Left hindlimb (tissue), 1 donor: ENCODE measurements around the gene PKP2.
A peak's percentile ranks its signal among the peaks of the same experiment; 100 is the strongest.

Source experiments
- DNase-seq: peaks from one replicate; pipeline ENCODE4 v3.0.0-alpha.2; 2018

The PKP2 gene

GRCh38 chr12:32801269-32801980 is 95.2 kb downstream of the PKP2 start:
- no peak for DNase-seq

GRCh38 chr12:32794281-32794680 is 102.3 kb downstream of the PKP2 start:
- no peak for DNase-seq

DNA sequence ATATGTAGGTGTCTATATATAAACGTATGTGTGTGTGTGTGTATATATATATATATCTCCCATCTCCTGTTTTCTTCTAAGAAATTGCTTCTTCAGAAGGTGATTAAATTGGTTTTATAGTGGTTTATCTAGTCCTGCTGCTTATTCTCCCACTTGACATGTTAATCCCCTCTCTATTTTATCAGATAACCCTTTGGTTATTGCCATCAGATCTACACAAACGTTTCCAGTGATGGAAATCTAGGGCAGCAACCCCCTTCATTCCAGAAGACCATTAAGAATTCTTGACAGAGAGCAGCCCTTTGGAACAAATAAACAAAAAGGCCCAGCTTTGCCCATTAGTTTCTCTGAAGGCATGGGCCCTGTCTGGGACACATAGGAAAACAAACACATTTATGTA is 106.7 kb downstream of the PKP2 start:
- no peak for DNase-seq

DNA sequence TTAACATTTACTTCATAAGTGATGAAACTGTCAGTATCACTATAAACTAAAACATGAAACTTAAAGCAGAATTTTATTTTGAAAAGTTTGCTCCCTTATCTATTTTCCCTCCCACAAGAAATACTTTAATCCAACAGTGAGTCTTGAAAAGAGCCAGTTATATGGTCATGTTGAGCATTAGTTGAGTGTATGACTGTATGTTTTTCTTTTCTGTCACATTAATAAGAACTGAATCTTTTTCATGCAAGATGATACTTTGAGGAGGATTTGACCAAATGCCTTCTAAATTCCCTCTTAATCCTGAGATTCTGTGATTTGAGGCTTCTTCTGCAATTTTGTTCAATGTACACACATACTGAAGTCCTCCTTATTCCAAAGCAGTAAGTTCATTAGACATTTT is 107.1 kb downstream of the PKP2 start:
- DNase-seq, result no peak

- no peak for DNase-seq
Observed at GRCh38 chr12:32788405-32788804, 108.2 kb downstream of the PKP2 start.

GRCh38 chr12:32785557-32785956 is 111.0 kb downstream of the PKP2 start:
- no peak for DNase-seq

GRCh38 chr12:32783029-32783428 is 113.5 kb downstream of the PKP2 start:
- DNase-seq, result no peak

GRCh38 chr12:32780071-32780470 is 116.5 kb downstream of the PKP2 start:
- no peak for DNase-seq

GRCh38 chr12:32777691-32778175 is 118.8 kb downstream of the PKP2 start:
- DNase-seq, result no peak

- no peak for DNase-seq
Observed at GRCh38 chr12:32777159-32777558, 119.4 kb downstream of the PKP2 start.

GRCh38 chr12:32776258-32776657 is 120.3 kb downstream of the PKP2 start:
- no peak for DNase-seq

DNA sequence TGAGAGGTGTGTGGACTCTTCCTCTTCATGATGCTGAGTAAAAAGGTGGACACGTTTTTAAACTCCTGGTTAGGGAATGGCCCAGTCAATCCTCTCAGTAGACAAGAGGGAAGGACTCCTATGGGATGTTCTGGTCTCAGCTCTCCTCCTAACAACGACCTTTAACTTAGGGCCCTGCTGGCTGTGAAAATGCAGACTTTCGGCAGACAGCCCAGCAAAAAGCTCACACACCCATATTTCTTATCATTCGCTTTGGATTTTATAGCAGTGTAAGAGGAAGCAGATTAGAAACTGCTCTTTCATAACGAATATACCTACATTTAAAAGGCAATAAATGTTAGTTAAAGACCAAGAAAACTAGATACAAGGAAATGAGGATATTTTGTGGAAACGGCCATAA is 122.9 kb downstream of the PKP2 start:
- no peak for DNase-seq

DNA sequence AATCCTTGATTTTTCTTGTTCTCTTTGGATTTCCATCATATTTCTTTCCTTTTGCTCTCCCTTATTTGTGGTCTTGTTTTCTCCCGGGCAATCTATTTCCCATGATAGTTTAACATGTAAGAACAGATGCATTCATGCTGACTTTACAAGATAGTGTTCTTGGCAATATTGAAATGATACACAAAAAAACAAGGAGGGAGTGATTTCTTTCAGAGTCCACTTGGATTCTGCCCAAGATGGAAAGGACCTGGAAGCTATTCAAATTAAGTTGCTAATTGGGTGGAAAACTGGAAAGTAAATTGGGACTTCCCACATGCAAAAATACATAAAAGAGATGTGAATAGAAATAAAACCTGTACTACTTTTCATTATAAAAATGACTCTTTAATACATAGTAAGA is 126.4 kb downstream of the PKP2 start:
- no peak for DNase-seq

- DNase-seq, result no peak
Observed at GRCh38 chr12:32768518-32768917, 128.1 kb downstream of the PKP2 start.

GRCh38 chr12:32765906-32766305 is 130.7 kb downstream of the PKP2 start:
- DNase-seq, result no peak

GRCh38 chr12:32761716-32762115 is 134.9 kb downstream of the PKP2 start:
- no peak for DNase-seq

DNA sequence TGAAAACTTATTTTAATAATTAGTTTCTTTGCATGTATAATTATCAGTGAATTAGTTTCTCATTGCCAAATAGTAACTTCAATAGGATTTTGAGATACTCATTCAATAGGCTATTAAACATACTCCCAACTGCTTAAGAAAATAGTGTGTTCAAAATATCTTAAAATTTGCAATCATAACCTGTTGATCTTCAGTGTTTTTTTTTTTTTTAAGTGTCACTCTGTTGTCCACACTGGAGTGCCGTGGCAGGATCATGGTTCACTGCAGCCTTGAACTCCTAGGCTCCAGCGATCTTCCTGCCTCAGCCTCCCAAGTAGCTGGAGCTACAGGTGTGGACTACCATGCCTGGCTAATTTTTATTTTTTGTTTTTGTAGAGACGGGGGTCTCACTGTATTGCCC is 139.4 kb downstream of the PKP2 start:
- no peak for DNase-seq

DNA sequence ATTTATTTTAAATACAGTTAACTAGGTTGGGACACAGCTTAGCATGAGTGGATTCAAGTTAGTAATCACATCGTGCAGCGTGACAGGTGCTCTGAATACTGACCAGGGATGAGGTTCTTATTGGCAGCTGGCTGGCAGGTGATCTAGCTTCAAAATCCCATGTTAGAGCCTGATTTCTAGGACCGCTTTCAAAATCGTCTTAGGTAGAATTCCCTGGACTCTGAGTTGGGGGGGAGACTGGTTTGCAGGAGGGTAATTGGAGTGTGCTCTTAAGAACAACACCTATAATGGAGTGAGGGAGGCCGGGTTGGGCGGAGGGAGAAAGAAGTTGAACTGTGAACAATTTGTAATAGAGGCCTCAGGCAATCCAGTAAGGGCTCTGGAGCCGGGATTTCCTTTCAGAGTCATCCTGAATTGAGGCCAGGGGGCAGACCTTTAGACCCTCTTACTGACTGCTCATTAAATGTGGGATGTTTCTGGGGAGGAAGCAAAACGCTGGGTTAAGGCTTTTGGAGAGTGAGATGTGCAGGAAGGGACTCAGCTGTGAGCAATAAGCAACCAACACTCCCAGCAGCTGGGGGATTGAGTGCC is 140.0 kb downstream of the PKP2 start:
- DNase-seq, result no peak

DNA sequence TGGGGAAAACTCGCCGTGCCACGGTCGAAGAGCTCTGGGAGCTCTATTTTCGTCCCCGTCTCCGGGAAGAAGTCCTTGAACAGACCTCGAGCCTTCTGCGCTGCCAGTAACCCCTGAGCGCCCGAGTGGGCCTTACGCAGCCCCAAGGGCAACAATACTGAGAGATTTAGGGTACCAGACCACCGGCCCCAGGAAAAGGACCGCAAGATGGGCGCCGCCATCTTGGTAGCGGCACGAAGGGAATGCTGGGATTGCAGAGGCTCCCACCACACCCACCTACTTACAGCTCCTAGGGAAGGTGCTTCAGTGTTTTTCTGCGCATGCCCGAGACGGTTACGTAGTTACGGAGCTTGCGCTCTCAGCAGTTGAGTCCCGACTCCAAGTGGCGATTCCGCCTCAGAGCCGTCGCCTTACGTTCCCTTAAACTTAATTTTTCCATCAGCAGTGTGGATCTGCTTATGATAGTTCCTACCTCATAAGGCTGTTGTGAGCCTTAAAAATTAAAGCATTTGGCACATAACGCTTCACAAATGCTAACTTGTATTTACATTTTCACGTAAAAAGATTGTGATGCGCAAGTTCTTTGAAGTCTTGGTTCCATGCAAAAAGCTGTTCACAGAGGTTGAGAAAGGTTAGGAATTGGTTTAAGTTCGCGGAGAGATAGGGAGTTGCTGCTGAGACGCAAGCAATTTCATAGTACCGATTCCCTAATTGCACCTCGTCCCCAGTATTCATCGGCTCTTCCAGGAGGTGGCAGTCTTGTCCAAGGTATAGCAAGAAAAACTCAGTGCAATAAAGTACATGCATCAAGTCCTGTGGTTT is 140.7 kb downstream of the PKP2 start, which contains the start of gene YARS2:
YARS2 (minus strand) TSS at position 244 of the 822 bp plus-strand sequence; CDS start at position 221, 23 bp downstream.
- DNase-seq, result peak; percentile 95

- DNase-seq, result peak; percentile 76
Observed at GRCh38 chr12:32755051-32755653, 141.4 kb downstream of the PKP2 start.

DNA sequence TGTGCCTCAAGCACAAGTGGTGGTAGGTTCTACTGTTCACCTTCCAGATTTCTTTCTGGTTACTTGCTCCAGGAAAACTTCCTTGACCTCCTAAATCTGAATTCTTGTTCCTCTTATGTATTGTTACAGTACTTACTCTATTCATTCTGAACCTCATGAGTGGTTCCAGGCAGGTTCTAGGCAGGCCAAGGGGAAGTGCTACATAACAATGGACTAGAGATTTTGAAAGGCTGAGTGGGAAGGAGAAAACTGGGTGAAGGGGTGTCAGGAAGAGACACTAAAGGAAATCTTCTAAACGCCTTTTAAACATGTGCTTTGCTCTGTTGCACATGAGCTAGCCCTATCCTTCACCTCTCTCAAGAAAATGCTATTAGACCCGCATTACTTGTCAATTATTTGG is 142.5 kb downstream of the PKP2 start:
- DNase-seq, result no peak

DNA sequence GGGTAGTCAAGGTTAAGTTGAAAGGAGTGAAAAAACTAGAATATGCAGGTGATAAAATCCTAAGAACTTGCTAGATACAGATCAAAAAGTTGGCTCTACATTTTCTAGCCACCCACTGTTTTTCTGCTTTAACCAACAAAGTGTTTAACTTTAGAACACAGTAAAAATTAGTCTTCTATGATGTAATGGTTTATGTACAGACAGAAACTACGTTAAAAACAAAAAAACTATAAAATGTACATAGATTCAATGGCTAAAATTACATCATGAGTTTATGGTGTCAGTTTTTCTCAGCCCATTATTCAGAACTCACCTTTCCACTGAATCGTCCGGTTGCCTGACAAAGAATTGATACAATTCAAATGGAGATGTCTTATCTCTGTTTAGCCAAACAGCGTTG is 143.0 kb downstream of the PKP2 start:
- no peak for DNase-seq

- DNase-seq, result no peak
Observed at GRCh38 chr12:32743264-32743663, 153.3 kb downstream of the PKP2 start.
